RWPE2 (cell line): Measurements from ENCODE around the gene AFG1L.

Experiments used
- ATAC-seq: fragments of 200-7000 bp; cut with Tn5 transposase; 3 replicates; pipeline ENCODE4 v1.9.1; 2021; ENCODE audit warnings: low read depth
- DNase-seq: peaks from one replicate; pipeline ENCODE4 v3.0.0-alpha.2; 2020; ENCODE audit warnings: low spot score
- H3K27ac ChIP-seq: fragments of 450-650 bp; 2 replicates; pipeline ENCODE4 v1.5.1; 2017; ENCODE audit warnings: mild to moderate bottlenecking; ENCODE audit not compliant: poor library complexity, severe bottlenecking
- H3K27me3 ChIP-seq: fragments of 250-450 bp; sonication (Bioruptor Pico); 2 replicates; pipeline ENCODE4 v1.5.1; 2021; ENCODE audit warnings: mild to moderate bottlenecking, moderate library complexity; ENCODE audit not compliant: insufficient read depth, poor library complexity, severe bottlenecking
- H3K36me3 ChIP-seq: fragments of 250-450 bp; sonication (Bioruptor Pico); 2 replicates; pipeline ENCODE4 v1.5.1; 2020; ENCODE audit warnings: low read depth, mild to moderate bottlenecking, moderate library complexity
- H3K4me1 ChIP-seq: fragments of 250-450 bp; sonication (Bioruptor Pico); 2 replicates; pipeline ENCODE4 v1.5.1; 2021; ENCODE audit warnings: mild to moderate bottlenecking, moderate library complexity; ENCODE audit not compliant: insufficient read depth, poor library complexity, severe bottlenecking
- H3K4me3 ChIP-seq: fragments of 250-450 bp; sonication (Bioruptor Pico); 2 replicates; pipeline ENCODE4 v1.5.1; 2021; ENCODE audit warnings: mild to moderate bottlenecking, moderate library complexity; ENCODE audit not compliant: severe bottlenecking
- H3K9me3 ChIP-seq: fragments of 250-450 bp; sonication (Bioruptor Pico); 2 replicates; pipeline ENCODE4 v1.5.1; 2021; ENCODE audit warnings: mild to moderate bottlenecking, moderate library complexity; ENCODE audit not compliant: severe bottlenecking
- CTCF ChIP-seq: fragments of 450-650 bp; IDR thresholded peaks from one replicate; pipeline ENCODE4 v1.5.1; 2017; ENCODE audit warnings: mild to moderate bottlenecking, moderate library complexity; ENCODE audit not compliant: poor library complexity, severe bottlenecking

AFG1L gene

GRCh38 chr6:108355890-108356289, 61.0 kb downstream of the AFG1L start:
- no peak overlapping the region for H3K27ac ChIP-seq
- no peaks in the 10 kb centered on the region for H3K27me3 ChIP-seq
- no peak for TF ChIP-seq CTCF
- H3K36me3 ChIP-seq, result peaks cover 4% of the 10 kb centered on the region; the same call in 1 of the 2 replicates
- no peaks in the 10 kb centered on the region for H3K9me3 ChIP-seq
- ATAC-seq, result no peak
- no peaks in the 10 kb centered on the region for H3K4me1 ChIP-seq
- DNase-seq, result no peak
- H3K4me3 ChIP-seq, result no peak overlapping the region

DNA sequence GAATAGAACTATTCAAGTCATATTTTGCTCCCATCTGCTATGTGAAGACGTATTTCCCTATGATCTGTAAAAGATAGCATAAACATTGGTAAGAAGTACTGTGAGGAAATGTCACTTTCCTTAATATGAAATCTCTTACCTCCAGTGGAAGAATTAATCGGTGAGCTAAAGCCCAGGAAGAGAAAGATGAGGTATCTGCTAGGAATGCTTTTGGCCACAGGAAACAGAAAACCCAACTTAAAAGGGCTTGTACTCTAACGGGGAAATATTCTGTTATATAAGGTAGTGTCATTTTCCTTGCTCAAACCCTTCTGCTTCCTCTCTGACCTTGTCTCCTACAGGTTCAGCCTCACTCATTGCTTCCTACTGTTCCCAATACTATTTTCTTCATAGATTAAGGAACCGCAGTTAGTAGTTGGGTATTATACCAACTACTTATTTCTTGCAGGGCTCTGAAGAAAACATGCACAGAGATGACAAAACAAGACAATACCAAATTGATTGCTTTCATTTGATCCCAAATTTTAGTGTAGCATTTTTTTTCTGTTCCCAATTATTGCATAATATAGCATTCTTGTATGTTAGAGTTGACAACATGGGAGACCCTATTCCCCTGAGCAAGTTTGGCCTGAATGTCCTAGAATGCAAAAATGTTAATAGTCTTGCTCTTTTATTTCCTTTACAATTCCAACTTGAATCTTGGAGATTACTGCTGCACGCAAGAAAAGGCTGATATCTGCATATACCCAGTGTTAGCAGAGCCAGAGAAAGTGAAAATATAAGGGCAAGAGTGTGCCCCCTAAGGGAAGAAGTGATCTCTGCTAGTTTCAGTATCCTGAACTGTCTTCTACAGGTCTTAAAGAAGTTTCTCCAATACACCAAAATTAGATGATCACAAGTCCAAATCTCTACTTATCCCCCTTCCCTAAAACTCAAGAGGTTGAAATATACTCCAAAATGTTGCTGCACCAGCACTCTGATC, 65.3 kb downstream of the AFG1L start:
- no peak overlapping the region for H3K4me3 ChIP-seq
- H3K27ac ChIP-seq, result no peak overlapping the region
- TF ChIP-seq CTCF, result no peak
- no peaks in the 10 kb centered on the region for H3K27me3 ChIP-seq
- H3K9me3 ChIP-seq, result no peaks in the 10 kb centered on the region
- peaks cover 4% of the 10 kb centered on the region; the same call in 1 of the 2 replicates for H3K36me3 ChIP-seq
- DNase-seq, result no peak
- no peak for ATAC-seq
- no peaks in the 10 kb centered on the region for H3K4me1 ChIP-seq

DNA sequence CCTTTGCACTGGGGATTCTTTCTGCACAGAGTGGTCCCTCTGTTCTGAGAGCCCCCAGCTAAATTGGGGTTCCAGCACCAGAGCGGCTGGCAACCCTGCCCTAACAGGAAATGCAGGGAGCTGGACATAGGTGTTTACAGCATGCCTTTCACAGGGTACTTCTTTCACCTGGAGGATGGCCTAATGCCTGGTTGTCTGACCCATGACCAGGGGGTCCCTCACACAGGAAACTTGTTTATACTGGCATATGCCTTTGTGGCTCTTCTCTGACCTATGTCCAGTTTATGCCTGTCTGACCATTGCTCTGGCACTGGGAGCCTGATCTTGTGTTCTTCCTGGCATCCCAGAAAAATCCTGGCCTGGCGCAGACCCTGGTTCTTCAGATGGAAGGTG, 66.1 kb downstream of the AFG1L start:
- no peaks in the 10 kb centered on the region for H3K4me1 ChIP-seq
- no peaks in the 10 kb centered on the region for H3K27me3 ChIP-seq
- no peak overlapping the region for H3K4me3 ChIP-seq
- ATAC-seq (no peak), DNase-seq (no peak)
- H3K27ac ChIP-seq, result no peak overlapping the region
- no peaks in the 10 kb centered on the region for H3K9me3 ChIP-seq
- H3K36me3 ChIP-seq, result peaks cover 4% of the 10 kb centered on the region; the same call in 1 of the 2 replicates
- TF ChIP-seq CTCF, result no peak

DNA sequence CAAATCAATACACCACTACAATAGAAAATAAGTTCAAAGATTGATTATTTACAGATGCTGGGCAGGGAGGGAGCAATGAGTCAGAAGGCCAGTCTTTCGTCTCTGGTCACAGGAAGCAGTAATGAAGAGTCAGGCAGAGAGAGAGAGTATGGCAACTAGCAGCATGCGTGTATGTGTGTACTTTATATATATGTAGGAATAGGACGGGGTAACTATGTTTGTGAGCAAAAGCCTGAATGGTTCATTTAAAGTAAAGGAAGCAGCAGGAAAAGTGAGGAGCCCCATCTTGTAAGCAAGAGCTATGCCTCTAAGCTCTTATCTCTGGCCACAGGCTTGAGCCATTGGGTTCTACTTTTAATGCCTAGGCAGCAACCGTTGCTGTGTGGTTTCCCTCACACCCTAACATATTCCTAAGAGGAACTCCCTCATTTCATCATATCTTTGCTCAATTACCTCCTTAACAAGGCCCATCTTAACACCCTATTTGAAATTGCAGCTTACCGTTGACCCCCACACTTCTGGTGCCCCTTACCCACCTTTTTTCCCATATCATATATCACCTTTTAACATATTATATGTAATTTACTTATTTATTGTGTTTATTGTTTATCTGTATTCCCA, 66.6 kb downstream of the AFG1L start:
- ATAC-seq, result no peak
- DNase-seq, result no peak
- no peaks in the 10 kb centered on the region for H3K9me3 ChIP-seq
- no peak for TF ChIP-seq CTCF
- H3K27me3 ChIP-seq, result no peaks in the 10 kb centered on the region
- peaks cover 1% of the 10 kb centered on the region; the same call in 1 of the 2 replicates for H3K36me3 ChIP-seq
- no peak overlapping the region for H3K4me3 ChIP-seq
- no peaks in the 10 kb centered on the region for H3K4me1 ChIP-seq
- no peak overlapping the region for H3K27ac ChIP-seq
